B cell (primary cell): Measurements from ENCODE around the gene PGLYRP1. TPM values are rescaled to one million over a fixed set of nuclear protein-coding genes. Genes with fewer than 3 reads are reported as not detected.

Experiments
- ATAC-seq: fragments of 200-7000 bp; cut with Tn5 transposase; one replicate; pipeline ENCODE4 v1.10.0; 2021; ENCODE audit warnings: low read depth, mild to moderate bottlenecking, moderate number of reproducible peaks, moderate library complexity
- CTCF ChIA-PET: fragments of 350-600 bp; sonication (Branson Sonifier 250); formaldehyde crosslinking; loops from one replicate; lab custom pipeline; 2021; ENCODE audit warnings: antibody characterized with exemption, inconsistent platforms; lab: Charles Lee
- POLR2A ChIA-PET: fragments of 350-600 bp; sonication (Branson Sonifier 250); formaldehyde crosslinking; loops from one replicate; lab custom pipeline; 2021; ENCODE audit warnings: antibody characterized with exemption; lab: Charles Lee
- DNase-seq: peaks from one replicate; pipeline ENCODE4 v3.0.0; 2013
- H2AFZ ChIP-seq: 2 replicates; pipeline ENCODE4 v1.6.1; 2012; ENCODE audit warnings: mild to moderate bottlenecking, low read depth, low read length; ENCODE audit not compliant: insufficient read depth, poor library complexity, severe bottlenecking
- H3K27ac ChIP-seq, 2 donors: 1 replicate in 1 of 2; 2 replicates in 1 of 2; pipeline ENCODE4 v1.5.1; 2012 to 2013; ENCODE audit warnings: low read length in 2 of 2, mild to moderate bottlenecking in 2 of 2, moderate library complexity in 1 of 2
- H3K27me3 ChIP-seq, 4 experiments: fragments of 200-600 bp in 1 of 4; sonication (generic) in 1 of 4; replicated peaks in 1 of 4; 1 replicate in 2 of 4; 2 replicates in 2 of 4; pipeline versions ENCODE4 v1.6.1 to v1.7.0; 2013 to 2016; ENCODE audit warnings: low read length in 3 of 4, mild to moderate bottlenecking in 2 of 4, mixed read lengths in 1 of 4, moderate library complexity in 1 of 4; ENCODE audit not compliant: insufficient read depth in 4 of 4, control insufficient read depth in 3 of 4; ENCODE audit errors: control extremely low read depth in 1 of 4
- H3K36me3 ChIP-seq, 2 experiments: replicated peaks in 1 of 2; 1 replicate in 1 of 2; 2 replicates in 1 of 2; pipeline versions ENCODE4 v1.6.1 to v1.7.1; 2013; ENCODE audit warnings: low read length in 1 of 2; ENCODE audit not compliant: insufficient read depth in 2 of 2, control insufficient read depth in 1 of 2; ENCODE audit errors: control extremely low read depth in 1 of 2, extremely low read depth in 1 of 2
- H3K4me1 ChIP-seq, 2 donors: fragments of 200-600 bp in 1 of 2; sonication (generic) in 1 of 2; 1 replicate in 1 of 2; 2 replicates in 1 of 2; pipeline versions ENCODE4 v1.5.1 to v1.6.1; 2013 to 2017; ENCODE audit warnings: low read length in 2 of 2; ENCODE audit not compliant: control insufficient read depth in 2 of 2, insufficient read depth in 2 of 2
- H3K4me2 ChIP-seq: replicated peaks from 2 replicates; pipeline ENCODE3; 2012; ENCODE audit warnings: mild to moderate bottlenecking, low read depth, low read length; ENCODE audit not compliant: poor library complexity, severe bottlenecking
- H3K4me3 ChIP-seq, 5 experiments: fragments of 200-600 bp in 1 of 5; sonication (generic) in 1 of 5; 1 replicate in 3 of 5; 2 replicates in 2 of 5; pipeline versions ENCODE4 v1.5.1 to v1.7.0; 2011 to 2016; ENCODE audit warnings: low read length in 4 of 5, mild to moderate bottlenecking in 4 of 5, low read depth in 2 of 5, control low read depth in 1 of 5, moderate library complexity in 1 of 5; ENCODE audit not compliant: insufficient read depth in 1 of 5; ENCODE audit errors: control extremely low read depth in 1 of 5, extremely low read depth in 1 of 5
- H3K79me2 ChIP-seq: fragments of 200-600 bp; sonication (generic); one replicate; pipeline ENCODE4 v1.6.0; 2016; ENCODE audit warnings: low read length; ENCODE audit not compliant: control insufficient read depth, insufficient read depth
- H3K9ac ChIP-seq: fragments of 200-600 bp; sonication (generic); 2 replicates; pipeline ENCODE4 v1.6.1; 2017; ENCODE audit warnings: mild to moderate bottlenecking, low read length, moderate library complexity
- H3K9me3 ChIP-seq, 3 donors: one replicate each; pipeline versions ENCODE4 v1.6.1 to v1.7.1; 2013; ENCODE audit warnings: low read length in 2 of 3; ENCODE audit not compliant: control insufficient read depth in 2 of 3, insufficient read depth in 1 of 3; ENCODE audit errors: control extremely low read depth in 1 of 3
- H4K20me1 ChIP-seq: 2 replicates; pipeline ENCODE4 v1.6.0; 2012; ENCODE audit warnings: mild to moderate bottlenecking, low read length; ENCODE audit not compliant: insufficient read depth, control insufficient read depth, poor library complexity, severe bottlenecking
- H3K27ac Mint-ChIP-seq: one replicate; pipeline ENCODE4 v1.8.0; 2021; ENCODE audit warnings: mixed read lengths
- H3K27me3 Mint-ChIP-seq: one replicate; pipeline ENCODE4 v1.8.0; 2021; ENCODE audit warnings: mixed read lengths
- H3K4me1 Mint-ChIP-seq: one replicate; pipeline ENCODE4 v1.8.0; 2021; ENCODE audit warnings: mixed read lengths
- H3K4me3 Mint-ChIP-seq: one replicate; pipeline ENCODE4 v1.8.0; 2021; ENCODE audit warnings: mixed read lengths
- H3K9me3 Mint-ChIP-seq: one replicate; pipeline ENCODE4 v1.8.0; 2022; ENCODE audit warnings: mixed read lengths; ENCODE audit not compliant: insufficient read depth
- EZH2 ChIP-seq: IDR thresholded peaks from 2 replicates; pipeline ENCODE4 v1.6.1; 2012; ENCODE audit warnings: borderline replicate concordance, low read depth, mild to moderate bottlenecking, moderate library complexity, low read length; ENCODE audit not compliant: insufficient read depth, poor library complexity, severe bottlenecking
- WGBS: methylation state at CpG from one replicate; pipeline ENCODE4 v1.1.5; 2013; ENCODE audit warnings: missing lambda C conversion rate; ENCODE audit not compliant: insufficient coverage; 5-methylcytosine and 5-hydroxymethylcytosine counted together
- intact Hi-C: fragments of 100-400 bp; cut with micrococcal nuclease; formaldehyde crosslinking; loops from one replicate; pipeline ENCODE4 v1.10.0; 2022
- polyA plus RNA-seq: library from polyadenylated mRNA; depleted of rRNA; stranded (reverse); fragments of >200 nt; gene quantifications from 2 replicates; pipeline ENCODE4 v1.2.3, GENCODE V29; 2012
- total RNA-seq, 2 donors: library from RNA; stranded (reverse); fragments of 120-200 nt in 1 of 2; gene quantifications; 1 replicate in 1 of 2; 2 replicates in 1 of 2; pipeline versions ENCODE4 v1.2.3 to v1.2.4, GENCODE V29; 2013 to 2022
- TF ChIP-seq, protein P1 (sequence below): fragments of 200-600 bp; IDR thresholded peaks from one replicate; pipeline ENCODE4 v1.8.0; 2022; ENCODE audit warnings: antibody characterized with exemption, mild to moderate bottlenecking

PGLYRP1 gene
- total and polyA plus RNA-seq, 2 donors (not counting 1 experiment from before 2014, with no cell fraction given): not detected

- intact Hi-C loops: no loop called here
- ATAC-seq (no peak), DNase-seq (no peak)
- H3K79me2 ChIP-seq: no peaks in the 10 kb centered on the region
- Mint-ChIP-seq H3K27me3 (peaks cover 71% of the 10 kb centered on the region), H3K4me1 (no peaks in the 10 kb centered on the region), H3K27ac (no peak overlapping the region), H3K9me3 (no peaks in the 10 kb centered on the region), H3K4me3 (no peak overlapping the region)
- no peak overlapping the region for H3K9ac ChIP-seq
- peaks cover 0 to 14% (median 9%) of the 10 kb centered on the region in 4 experiments for H3K27me3 ChIP-seq
- no peaks in the 10 kb centered on the region for H3K9me3 ChIP-seq
- H3K4me2 ChIP-seq: no peak overlapping the region
- no peak overlapping the region for H3K27ac ChIP-seq
- POLR2A ChIA-PET: no interaction called here
- H3K4me3 ChIP-seq: no peak overlapping the region
- WGBS: 100% methylated on average over 1 of the region's 1 CpG
- no peaks in the 10 kb centered on the region for H4K20me1 ChIP-seq
- H3K36me3 ChIP-seq: no peaks in the 10 kb centered on the region
- no peak for TF ChIP-seq EZH2
- TF ChIP-seq, protein P1, sequence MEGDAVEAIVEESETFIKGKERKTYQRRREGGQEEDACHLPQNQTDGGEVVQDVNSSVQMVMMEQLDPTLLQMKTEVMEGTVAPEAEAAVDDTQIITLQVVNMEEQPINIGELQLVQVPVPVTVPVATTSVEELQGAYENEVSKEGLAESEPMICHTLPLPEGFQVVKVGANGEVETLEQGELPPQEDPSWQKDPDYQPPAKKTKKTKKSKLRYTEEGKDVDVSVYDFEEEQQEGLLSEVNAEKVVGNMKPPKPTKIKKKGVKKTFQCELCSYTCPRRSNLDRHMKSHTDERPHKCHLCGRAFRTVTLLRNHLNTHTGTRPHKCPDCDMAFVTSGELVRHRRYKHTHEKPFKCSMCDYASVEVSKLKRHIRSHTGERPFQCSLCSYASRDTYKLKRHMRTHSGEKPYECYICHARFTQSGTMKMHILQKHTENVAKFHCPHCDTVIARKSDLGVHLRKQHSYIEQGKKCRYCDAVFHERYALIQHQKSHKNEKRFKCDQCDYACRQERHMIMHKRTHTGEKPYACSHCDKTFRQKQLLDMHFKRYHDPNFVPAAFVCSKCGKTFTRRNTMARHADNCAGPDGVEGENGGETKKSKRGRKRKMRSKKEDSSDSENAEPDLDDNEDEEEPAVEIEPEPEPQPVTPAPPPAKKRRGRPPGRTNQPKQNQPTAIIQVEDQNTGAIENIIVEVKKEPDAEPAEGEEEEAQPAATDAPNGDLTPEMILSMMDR: no peak
- no peak overlapping the region for H2AFZ ChIP-seq
- CTCF ChIA-PET: no interaction called here
- H3K4me1 ChIP-seq: no peaks in the 10 kb centered on the region
Measured at GRCh38 chr19:46043519-46043918, 20.7 kb upstream of the PGLYRP1 start.

DNA sequence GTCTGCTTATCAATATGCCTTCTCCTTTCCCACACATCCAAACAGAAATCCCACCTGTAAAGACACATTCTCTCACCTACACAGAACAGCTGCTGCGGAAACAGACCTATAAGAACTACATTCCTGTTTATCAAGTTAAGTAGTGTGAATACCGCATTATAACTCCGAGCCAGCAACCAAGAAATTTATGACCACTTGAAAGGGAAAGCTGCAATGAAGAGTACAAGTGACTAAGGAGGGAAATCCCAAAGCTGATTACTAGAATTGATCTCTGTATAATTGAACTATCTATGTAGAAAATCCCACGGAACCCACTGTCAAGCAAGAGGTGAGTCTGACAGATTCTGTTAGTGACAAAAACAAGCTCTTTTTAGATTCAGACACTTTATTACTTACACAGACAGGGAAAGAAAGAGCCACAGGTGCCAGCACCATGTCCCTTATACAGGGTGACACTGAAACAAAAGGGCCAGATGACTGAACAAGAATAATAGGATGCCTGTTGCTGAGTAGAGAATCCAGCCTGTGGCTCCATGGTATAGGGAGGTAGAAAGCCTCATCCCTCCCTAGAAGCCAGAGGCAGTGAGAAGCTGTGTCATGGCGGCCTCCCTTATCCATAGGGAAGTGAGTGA lies 19.5 kb upstream of the PGLYRP1 start:
- DNase-seq: no peak
- no peak for TF ChIP-seq EZH2
- TF ChIP-seq, protein P1: no peak
- Histone ChIP-seq H3K9ac (no peak overlapping the region), H3K36me3 (no peaks in the 10 kb centered on the region), H3K4me1 (no peaks in the 10 kb centered on the region), H3K27ac (no peak overlapping the region), H3K27me3 (peaks cover 0 to 14% (median 9%) of the 10 kb centered on the region in 4 experiments), H4K20me1 (no peaks in the 10 kb centered on the region), H3K79me2 (no peaks in the 10 kb centered on the region), H3K9me3 (no peaks in the 10 kb centered on the region), H3K4me3 (no peak overlapping the region), H3K4me2 (no peak overlapping the region), H2AFZ (no peak overlapping the region)
- ATAC-seq: no peak
- intact Hi-C loops: no loop called here
- Mint-ChIP-seq H3K27me3 (peaks cover 66% of the 10 kb centered on the region), H3K4me1 (no peaks in the 10 kb centered on the region), H3K27ac (no peak overlapping the region), H3K4me3 (no peak overlapping the region), H3K9me3 (no peaks in the 10 kb centered on the region)
- POLR2A ChIA-PET: no interaction called here
- WGBS: no CpG with 5 or more reads among the region's 5 CpGs
- CTCF ChIA-PET: interaction anchor here (0.8 to 0.9 kb wide), 2 partner anchors 13 to 150 kb away, joined by 3 to 7 read pairs; no protein-coding TSS in a partner anchor
